SHP77 (cell line): Measurements from ENCODE around the gene KRI1.
"Not testable (repeated sequence)": the region's sequence is repeated elsewhere in the genome, so short reads cannot be mapped to it uniquely, and the experiment has no call there.

Source experiments
- DNase-seq, 2 experiments: peaks; one replicate each; lab custom pipeline; 2025; lab: John Stamatoyannopoulos, UW

Gene KRI1

GRCh38 chr19:10550336-10550735, 15.5 kb downstream of the KRI1 start:
- DNase-seq: no peak

- no peak for DNase-seq
Observed at GRCh38 chr19:10549733-10550132, 16.1 kb downstream of the KRI1 start.

DNA sequence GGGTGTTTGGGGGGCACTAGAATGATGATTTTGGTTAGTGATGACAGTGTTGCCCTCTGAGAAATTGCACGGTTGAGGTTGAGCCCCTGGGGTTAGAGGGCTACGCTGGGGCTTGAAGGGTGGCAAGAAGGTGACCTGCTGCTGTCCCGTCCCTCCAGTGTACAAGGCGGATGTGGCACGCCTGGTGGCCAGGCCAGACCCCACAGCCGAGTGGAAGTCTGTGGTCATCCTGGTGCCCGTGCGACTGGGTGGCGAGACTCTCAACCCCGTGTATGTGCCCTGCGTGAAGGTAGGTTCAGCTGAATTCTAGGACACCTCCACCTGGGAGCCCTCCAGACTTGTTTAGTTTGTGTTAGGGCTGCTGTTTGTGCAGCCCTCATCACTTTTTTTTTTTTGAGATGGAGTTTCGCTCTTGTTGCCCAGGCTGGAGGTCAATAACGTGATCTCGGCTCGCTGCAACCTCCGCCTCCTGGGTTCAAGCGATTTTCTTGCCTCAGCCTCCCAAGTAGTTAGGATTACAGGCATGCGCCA, 17.0 kb downstream of the KRI1 start:
- DNase-seq: no peak

GRCh38 chr19:10546817-10547216, 19.0 kb downstream of the KRI1 start:
- DNase-seq: no peak

- no peak for DNase-seq
Observed at GRCh38 chr19:10544753-10545251, 21.0 kb downstream of the KRI1 start.

- DNase-seq: no peak
Observed at GRCh38 chr19:10544242-10544752, 21.5 kb downstream of the KRI1 start.

GRCh38 chr19:10543420-10544241, 22.2 kb downstream of the KRI1 start, which contains the start of gene ATG4D:
ATG4D (plus strand) TSS chr19:10543904; CDS start chr19:10544091, 187 bp downstream.
- DNase-seq: peak; percentile 43 to 73

DNA sequence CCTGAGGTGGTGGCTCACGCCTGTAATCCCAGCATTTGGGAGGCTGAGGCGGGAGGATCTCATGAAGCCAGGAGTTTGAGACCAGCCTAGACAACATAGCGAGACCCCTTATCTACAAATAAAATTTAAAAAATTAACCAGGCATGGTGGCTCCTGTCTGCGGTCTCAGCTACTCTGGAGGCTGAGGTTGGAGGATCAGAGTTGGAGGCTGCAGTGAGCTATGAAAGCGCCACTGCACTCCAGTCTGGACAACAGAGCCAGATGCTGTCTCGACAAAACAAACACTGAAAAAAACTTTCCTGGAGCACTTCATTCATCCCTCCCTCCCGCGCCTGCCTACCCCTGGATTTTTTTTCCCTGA, 22.8 kb downstream of the KRI1 start:
- no peak for DNase-seq

DNA sequence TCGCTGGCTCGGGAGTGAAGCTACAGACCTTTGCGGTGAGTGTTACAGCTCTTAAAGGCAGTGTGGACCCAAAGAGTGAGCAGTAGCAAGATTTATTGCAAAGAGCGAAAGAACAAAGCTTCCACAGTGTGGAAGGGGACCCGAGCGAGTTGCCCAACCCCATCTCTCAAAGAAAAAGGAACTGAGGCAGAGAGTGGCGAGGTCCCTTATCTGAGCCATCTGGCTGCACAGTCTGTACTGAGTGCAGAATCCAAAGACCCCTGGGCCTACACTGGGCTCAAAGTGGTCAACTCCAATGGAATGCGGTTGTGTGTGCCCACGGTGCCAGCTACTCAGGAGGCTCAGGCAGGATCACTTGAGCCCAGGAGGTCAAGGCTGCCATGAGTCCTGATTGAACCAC, 26.8 kb downstream of the KRI1 start:
- not testable (repeated sequence) for DNase-seq

DNA sequence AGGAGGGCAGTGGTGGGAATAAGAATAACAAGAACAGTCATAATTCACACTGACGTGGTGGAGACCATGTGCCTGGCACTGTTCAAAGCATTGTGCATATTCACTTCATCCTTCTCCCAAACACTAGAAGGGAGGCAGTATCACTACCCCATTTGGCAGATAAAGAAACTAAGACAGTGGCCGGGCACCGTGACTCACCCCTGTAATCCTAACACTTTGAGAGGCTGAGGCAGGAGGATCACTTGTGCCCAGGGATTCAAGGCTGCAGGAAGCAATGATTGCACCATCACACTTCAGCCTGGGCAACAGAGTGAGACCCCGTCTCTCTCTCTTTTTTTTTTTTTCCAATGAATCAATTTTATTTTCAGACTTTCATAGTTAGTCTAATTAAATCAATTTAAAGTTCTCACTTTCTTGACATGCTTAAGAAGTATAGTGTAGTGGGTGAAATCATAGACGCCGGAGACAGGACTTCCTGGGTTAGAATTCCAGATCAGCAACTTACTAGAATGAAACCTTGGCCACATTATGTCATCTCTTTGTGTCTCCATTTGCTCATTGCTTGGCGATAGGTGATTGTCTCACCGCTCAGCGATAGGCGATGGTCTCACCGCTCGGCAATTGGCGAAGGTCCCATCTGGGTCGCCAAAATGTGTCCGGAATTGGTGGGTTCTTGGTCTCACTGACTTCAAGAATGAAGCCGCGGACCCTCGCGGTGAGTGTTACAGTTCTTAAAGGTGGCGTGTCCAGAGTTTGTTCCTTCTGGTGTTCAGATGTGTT, 27.4 kb downstream of the KRI1 start:
- DNase-seq: no peak

DNA sequence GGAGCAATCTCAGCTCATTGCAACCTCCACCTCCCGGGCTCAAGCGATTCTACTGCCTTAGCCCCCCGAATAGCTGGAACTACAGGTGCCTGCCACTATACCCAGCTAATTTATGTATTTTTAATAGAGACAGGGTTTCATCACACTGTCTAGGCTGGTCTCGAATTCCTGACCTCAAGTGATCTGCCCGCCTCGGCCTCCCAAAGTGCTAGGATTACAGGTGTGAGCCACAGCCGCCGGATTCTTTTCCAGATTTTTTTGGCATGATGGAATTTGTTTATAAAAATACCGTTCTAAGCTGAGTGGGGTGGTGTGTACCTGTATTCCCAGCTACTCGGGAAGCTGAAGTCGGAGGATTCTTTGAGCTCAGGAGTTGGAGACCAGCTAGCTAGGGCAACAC, 28.1 kb downstream of the KRI1 start:
- no peak for DNase-seq

DNA sequence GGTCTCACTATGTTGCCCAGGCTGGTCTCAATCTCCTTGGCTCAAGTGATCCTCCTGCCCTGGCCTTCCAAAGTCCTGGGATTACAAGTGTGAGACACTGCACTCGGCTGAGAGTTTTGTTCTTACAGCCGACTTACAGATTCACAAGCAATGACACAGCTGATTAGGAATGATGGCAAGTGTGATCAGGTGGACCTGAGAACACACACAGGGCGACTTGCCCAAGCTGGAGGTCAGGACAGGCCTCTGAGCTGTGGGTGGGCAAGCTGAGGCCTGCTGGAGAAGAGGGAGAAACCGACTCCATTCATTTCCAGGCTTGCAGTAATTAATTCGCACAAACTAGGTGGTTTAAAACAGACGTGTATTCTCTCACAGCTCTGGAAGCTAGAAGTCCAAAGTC, 30.2 kb downstream of the KRI1 start:
- DNase-seq: no peak

DNA sequence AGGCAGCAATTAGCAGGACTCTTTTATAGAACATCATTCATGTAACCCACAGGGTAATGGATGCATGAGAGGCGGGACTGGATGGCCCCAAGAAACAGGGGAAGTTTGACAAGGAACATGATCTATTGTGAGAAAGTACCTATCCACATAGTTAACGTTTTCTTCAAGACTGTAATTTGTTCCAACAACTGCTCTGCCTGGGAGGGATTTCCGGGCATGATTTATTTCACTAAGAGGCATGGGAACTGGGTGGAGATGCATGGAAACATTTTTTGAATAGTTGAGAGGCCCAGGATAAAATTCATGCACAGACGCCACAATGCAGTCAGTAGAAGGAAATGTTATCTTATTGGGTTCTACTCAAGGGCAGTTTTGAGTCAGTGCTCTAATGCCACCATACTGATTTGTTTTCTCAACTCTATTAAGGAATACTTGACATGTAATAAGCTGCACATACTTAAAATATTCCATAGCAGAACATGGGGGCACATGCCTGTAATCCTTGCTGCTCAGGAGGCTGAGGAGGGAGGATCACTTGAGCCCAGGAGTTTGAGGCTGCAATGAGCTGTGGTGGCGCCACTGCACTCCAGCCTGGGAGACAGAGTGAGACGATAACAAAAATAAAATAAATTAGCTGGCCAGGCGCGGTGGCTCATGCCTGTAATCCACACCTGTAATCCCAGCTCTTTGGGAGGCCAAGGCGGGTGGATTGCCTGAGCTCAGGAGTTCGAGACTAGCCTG, 32.0 kb downstream of the KRI1 start:
- no peak for DNase-seq

DNA sequence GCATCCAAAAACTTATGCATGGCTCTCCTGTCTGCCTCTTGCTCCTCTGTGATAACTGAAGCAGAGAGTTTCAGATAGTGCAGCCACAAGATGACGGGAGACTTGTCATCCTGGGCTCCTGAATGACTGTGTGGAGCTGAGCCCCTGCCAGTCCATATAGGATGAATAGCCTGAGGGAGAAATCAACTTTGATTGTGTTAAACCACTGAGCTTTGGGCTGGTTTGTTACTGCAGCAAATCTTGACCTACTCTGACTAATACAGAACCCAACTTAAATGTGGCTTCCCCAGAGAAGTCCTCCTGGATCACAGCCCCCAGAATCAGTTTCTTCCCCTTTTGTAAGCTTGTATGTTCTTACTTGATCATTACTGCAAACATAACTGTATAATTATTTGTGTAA, 33.4 kb downstream of the KRI1 start:
- DNase-seq: no peak

- DNase-seq: not testable (repeated sequence)
Observed at GRCh38 chr19:10526887-10527286, 38.9 kb downstream of the KRI1 start.

GRCh38 chr19:10525636-10526035, 40.2 kb downstream of the KRI1 start:
- no peak for DNase-seq

GRCh38 chr19:10523135-10523636, 42.6 kb downstream of the KRI1 start:
- no peak for DNase-seq

DNA sequence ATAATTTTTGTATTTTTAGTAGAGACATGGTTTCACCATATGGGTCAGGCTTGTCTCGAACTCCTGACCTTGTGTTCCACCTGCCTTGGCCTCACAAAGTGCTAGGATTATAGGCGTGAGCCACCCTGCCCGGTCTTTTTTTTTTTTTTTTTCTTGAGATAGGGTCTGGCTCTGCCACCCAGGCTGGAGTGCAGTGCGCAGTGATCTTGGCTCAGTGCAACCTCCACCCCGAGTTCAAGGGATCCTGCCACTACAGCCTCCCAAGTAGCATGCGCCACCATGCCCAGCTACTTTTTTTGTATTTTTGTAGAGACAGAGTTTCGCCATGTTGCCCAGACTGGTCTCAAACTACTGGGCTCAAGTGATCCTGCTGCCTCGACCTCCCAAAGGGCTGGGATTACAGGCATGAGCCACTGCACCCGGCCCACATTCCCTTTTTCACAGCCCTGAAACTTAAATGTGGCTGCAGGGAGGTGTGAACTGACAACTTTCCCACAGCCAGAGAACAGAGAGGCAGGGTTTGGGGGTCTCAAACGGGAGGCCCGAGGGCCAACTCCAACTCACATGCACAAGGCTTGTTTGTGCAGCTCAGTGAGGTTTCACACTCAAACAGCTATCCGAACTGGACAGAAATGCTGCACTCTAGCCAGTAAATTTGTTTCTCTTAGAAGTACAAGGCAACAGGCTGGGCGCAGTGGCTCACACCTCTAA, 44.2 kb downstream of the KRI1 start:
- DNase-seq: no peak

DNA sequence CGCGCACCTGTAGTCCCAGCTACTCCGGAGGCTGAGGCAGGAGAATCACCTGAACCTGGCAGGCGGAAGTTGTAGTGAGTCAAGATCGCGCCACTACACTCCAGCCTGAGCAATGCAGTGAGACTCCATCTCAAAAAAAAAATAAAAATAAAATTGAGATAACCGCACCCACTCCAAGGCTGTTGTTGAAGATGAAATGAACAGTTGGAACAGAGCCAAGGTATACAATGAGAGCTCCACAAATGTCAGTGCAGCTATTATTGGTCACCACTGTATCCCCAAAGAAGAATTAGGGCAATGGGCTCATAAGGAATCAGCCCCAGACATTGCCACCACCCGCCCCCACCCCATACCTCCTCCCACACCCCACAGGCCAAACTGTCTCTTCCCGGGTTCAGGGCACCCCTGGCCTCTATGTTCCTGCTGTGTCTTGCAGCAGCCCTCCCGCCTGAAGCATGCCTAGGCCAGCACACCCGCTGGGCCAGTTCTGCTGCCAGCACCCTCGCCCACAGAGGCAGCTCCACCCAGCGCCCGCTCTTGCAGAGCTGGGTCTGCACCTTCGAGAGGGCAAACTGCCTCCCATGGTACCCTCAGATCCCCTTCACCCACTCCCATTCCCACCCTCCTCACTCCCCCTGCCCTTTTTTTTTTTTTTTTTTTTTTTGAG, 45.0 kb downstream of the KRI1 start:
- DNase-seq: no peak

- DNase-seq: no peak
Observed at GRCh38 chr19:10519421-10519820, 46.4 kb downstream of the KRI1 start.
